Lower leg skin (tissue), 3 donors: Measurements from ENCODE around the gene ABHD12.

Source experiments
- POLR2A ChIP-seq, 2 donors: fragments of 450-650 bp; IDR thresholded peaks; one replicate each; pipeline ENCODE4 v1.6.1; 2016 to 2017; ENCODE audit warnings: antibody characterized with exemption in 2 of 2, mild to moderate bottlenecking in 1 of 2, moderate library complexity in 1 of 2
- TF ChIP-seq, protein P1 (sequence below), 3 donors: fragments of 450-650 bp; IDR thresholded peaks; one replicate each; pipeline ENCODE4 v1.5.1; 2016; ENCODE audit warnings: antibody characterized with exemption in 3 of 3, mild to moderate bottlenecking in 3 of 3, moderate library complexity in 2 of 3

DNA sequence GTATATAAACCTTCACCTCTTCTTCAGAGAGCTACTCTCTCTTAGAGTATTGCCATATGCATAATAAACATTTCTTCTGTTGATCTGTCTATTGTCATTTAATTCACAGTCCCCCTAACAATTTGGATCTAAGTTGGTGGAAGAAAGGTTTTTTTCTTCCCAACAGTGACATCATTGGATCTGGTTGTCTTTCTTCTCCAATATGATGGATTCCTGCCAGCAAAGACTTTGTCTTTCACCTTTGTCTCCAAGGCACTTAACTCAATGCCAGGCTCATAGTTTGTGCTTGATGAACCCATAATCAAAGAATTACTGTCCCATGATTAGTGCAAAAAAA, 39.6 kb downstream of the ABHD12 start:
- TF ChIP-seq, protein P1, sequence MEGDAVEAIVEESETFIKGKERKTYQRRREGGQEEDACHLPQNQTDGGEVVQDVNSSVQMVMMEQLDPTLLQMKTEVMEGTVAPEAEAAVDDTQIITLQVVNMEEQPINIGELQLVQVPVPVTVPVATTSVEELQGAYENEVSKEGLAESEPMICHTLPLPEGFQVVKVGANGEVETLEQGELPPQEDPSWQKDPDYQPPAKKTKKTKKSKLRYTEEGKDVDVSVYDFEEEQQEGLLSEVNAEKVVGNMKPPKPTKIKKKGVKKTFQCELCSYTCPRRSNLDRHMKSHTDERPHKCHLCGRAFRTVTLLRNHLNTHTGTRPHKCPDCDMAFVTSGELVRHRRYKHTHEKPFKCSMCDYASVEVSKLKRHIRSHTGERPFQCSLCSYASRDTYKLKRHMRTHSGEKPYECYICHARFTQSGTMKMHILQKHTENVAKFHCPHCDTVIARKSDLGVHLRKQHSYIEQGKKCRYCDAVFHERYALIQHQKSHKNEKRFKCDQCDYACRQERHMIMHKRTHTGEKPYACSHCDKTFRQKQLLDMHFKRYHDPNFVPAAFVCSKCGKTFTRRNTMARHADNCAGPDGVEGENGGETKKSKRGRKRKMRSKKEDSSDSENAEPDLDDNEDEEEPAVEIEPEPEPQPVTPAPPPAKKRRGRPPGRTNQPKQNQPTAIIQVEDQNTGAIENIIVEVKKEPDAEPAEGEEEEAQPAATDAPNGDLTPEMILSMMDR (IDR thresholded peaks at IDR 0.05): no peak
- TF ChIP-seq POLR2A (IDR thresholded peaks at IDR 0.05): no peak
